ENCODE data around the gene IMPG1.

DNA sequence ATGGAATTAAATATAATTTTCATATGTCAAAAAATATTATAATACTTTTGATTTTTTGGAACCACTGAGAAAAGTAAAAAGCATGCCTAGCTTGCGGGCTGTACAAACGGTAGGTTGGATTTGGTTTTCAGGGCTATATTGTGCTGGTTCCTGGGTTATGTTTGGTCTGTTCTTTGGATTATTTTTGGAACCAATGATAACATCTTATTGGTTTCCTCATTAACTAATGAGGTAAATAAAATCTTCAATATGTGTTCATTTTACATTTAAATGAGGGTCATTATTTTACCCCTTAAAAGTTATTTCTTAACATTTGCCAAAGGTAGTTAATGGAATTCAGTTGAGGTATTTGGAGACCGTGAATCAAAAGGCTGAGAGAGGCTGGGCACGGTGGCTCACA lies 96.6 kb downstream of the IMPG1 start:
- TF ChIP-seq, protein P1, sequence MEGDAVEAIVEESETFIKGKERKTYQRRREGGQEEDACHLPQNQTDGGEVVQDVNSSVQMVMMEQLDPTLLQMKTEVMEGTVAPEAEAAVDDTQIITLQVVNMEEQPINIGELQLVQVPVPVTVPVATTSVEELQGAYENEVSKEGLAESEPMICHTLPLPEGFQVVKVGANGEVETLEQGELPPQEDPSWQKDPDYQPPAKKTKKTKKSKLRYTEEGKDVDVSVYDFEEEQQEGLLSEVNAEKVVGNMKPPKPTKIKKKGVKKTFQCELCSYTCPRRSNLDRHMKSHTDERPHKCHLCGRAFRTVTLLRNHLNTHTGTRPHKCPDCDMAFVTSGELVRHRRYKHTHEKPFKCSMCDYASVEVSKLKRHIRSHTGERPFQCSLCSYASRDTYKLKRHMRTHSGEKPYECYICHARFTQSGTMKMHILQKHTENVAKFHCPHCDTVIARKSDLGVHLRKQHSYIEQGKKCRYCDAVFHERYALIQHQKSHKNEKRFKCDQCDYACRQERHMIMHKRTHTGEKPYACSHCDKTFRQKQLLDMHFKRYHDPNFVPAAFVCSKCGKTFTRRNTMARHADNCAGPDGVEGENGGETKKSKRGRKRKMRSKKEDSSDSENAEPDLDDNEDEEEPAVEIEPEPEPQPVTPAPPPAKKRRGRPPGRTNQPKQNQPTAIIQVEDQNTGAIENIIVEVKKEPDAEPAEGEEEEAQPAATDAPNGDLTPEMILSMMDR (IDR thresholded peaks at IDR 0.05), result no peak
- TF ChIP-seq POLR2A (IDR thresholded peaks at IDR 0.05), result no peak
